CD8-positive, alpha-beta memory T cell (primary cell): Measurements from ENCODE around the gene LST1. TPM values are rescaled to one million over a fixed set of nuclear protein-coding genes. Genes with fewer than 3 reads are reported as not detected.
"Not testable (repeated sequence)": the region's sequence is repeated elsewhere in the genome, so short reads cannot be mapped to it uniquely, and the experiment has no call there.

Experiments
- CTCF ChIA-PET: fragments of 350-600 bp; sonication (Branson Sonifier 250); formaldehyde crosslinking; loops from one replicate; lab custom pipeline; 2021; ENCODE audit warnings: antibody characterized with exemption; lab: Charles Lee
- POLR2A ChIA-PET: fragments of 350-600 bp; sonication (Branson Sonifier 250); formaldehyde crosslinking; loops from one replicate; lab custom pipeline; 2021; ENCODE audit warnings: antibody characterized with exemption; lab: Charles Lee
- DNase-seq, 5 donors: peaks; one replicate each; pipeline versions ENCODE4 v3.0.0 to v3.0.0-alpha.2; 2020 to 2022; ENCODE audit warnings: mixed read lengths in 1 of 5
- H3K27ac ChIP-seq: one replicate; pipeline ENCODE4 v1.7.0; 2013; ENCODE audit warnings: low read depth, mild to moderate bottlenecking, low read length, moderate library complexity
- H3K27me3 ChIP-seq: 2 replicates; pipeline ENCODE4 v1.7.0; 2013; ENCODE audit warnings: low read length, mild to moderate bottlenecking; ENCODE audit not compliant: insufficient read depth, poor library complexity, severe bottlenecking
- H3K36me3 ChIP-seq: 2 replicates; pipeline ENCODE4 v1.7.0; 2013; ENCODE audit warnings: mild to moderate bottlenecking, low read length, moderate library complexity; ENCODE audit not compliant: insufficient read depth
- H3K4me1 ChIP-seq: 2 replicates; pipeline ENCODE4 v1.7.0; 2013; ENCODE audit warnings: mild to moderate bottlenecking, low read length, moderate library complexity; ENCODE audit not compliant: insufficient read depth
- H3K4me3 ChIP-seq: 2 replicates; pipeline ENCODE4 v1.7.0; 2013; ENCODE audit warnings: mild to moderate bottlenecking, low read length
- H3K9me3 ChIP-seq: 2 replicates; pipeline ENCODE4 v1.7.0; 2013; ENCODE audit warnings: mild to moderate bottlenecking, low read length
- H3K27ac Mint-ChIP-seq, 8 donors: one replicate each; pipeline ENCODE4 v1.8.0; 2020 to 2021; ENCODE audit warnings: mixed read lengths in 8 of 8, mild to moderate bottlenecking in 6 of 8, inconsistent platforms in 3 of 8, moderate library complexity in 3 of 8
- H3K27me3 Mint-ChIP-seq, 2 donors: one replicate each; pipeline ENCODE4 v1.8.0; 2020 to 2021; ENCODE audit warnings: mixed read lengths in 2 of 2, mild to moderate bottlenecking in 1 of 2, moderate library complexity in 1 of 2
- H3K36me3 Mint-ChIP-seq, 3 donors: one replicate each; pipeline ENCODE4 v1.8.0; 2020 to 2021; ENCODE audit warnings: mixed read lengths in 3 of 3, inconsistent platforms in 1 of 3, mild to moderate bottlenecking in 1 of 3
- H3K4me1 Mint-ChIP-seq, 3 donors: one replicate each; pipeline ENCODE4 v1.8.0; 2020 to 2021; ENCODE audit warnings: mixed read lengths in 3 of 3, inconsistent platforms in 1 of 3, mild to moderate bottlenecking in 1 of 3
- H3K4me3 Mint-ChIP-seq, 7 donors: one replicate each; pipeline ENCODE4 v1.8.0; 2020 to 2021; ENCODE audit warnings: mixed read lengths in 7 of 7, mild to moderate bottlenecking in 6 of 7, moderate library complexity in 4 of 7, inconsistent platforms in 2 of 7
- H3K9me3 Mint-ChIP-seq, 5 donors: one replicate each; pipeline ENCODE4 v1.8.0; 2020 to 2022; ENCODE audit warnings: mixed read lengths in 5 of 5, mild to moderate bottlenecking in 3 of 5, moderate library complexity in 2 of 5, inconsistent platforms in 1 of 5
- polyA plus RNA-seq: library from polyadenylated mRNA; unstranded; fragments of 300-500 nt; fragmentation: Illumina TruSeq; gene quantifications from one replicate; pipeline ENCODE4 v1.2.3, GENCODE V29; 2021
- total RNA-seq, 2 experiments: library from RNA; stranded (reverse); gene quantifications; one replicate each; pipeline ENCODE4 v1.2.3, GENCODE V29; 2021

The LST1 gene
- total and polyA plus RNA-seq, 3 experiments from 2014 or later = 22.0 to 49.6 (median 22.4) TPM

GRCh38 chr6:31590691-31591090, 4.6 kb downstream of the LST1 start:
- CTCF ChIA-PET = interaction anchor here (19.7 to 22.0 kb wide), 2 partner anchors 9 to 35 kb away, joined by 576 to 692 read pairs; partner anchors contain the start of genes ATP6V1G2, DDX39B, LST1 and LTA

GRCh38 chr6:31592396-31592771, 6.3 kb downstream of the LST1 start:
- Mint-ChIP-seq H3K27me3 (peaks cover 0 to 2% of the 10 kb centered on the region in 2 donors), H3K4me1 (peaks cover 50 to 89% (median 80%) of the 10 kb centered on the region in 3 donors), H3K4me3 (peak overlapping the region; percentile 73 to 96 (median 89)), H3K27ac (peak overlapping the region; percentile 82 to 98 (median 93)), H3K9me3 (no peaks in the 10 kb centered on the region), H3K36me3 (peaks cover 2 to 8% (median 4%) of the 10 kb centered on the region in 3 donors)
- Histone ChIP-seq H3K4me3 (peak overlapping the region; percentile 49), H3K27ac (peak overlapping the region; percentile 11), H3K9me3 (no peaks in the 10 kb centered on the region), H3K36me3 (no peaks in the 10 kb centered on the region), H3K27me3 (no peaks in the 10 kb centered on the region), H3K4me1 (peaks cover 70% of the 10 kb centered on the region)
- ChIA-PET CTCF (interaction anchor here (0.7 to 22.0 kb wide), 4 partner anchors 11 to 98 kb away, joined by 3 to 692 read pairs (median 300); partner anchors contain the start of genes ATP6V1G2, DDX39B, LST1 and LTB), POLR2A (interaction anchor here (0.7 to 3.3 kb wide), 7 partner anchors 10 to 77 kb away, joined by 3 to 70 read pairs (median 5); partner anchors contain the start of genes BAG6, LTB and LY6G5B)
- DNase-seq = no peak

More at GRCh38 chr6:31590691-31591090, 4.6 kb downstream of the LST1 start:
- H3K27ac Mint-ChIP-seq = peak overlapping the region in 7 of 8 donors; percentile 57 to 99 (median 88)
- POLR2A ChIA-PET = interaction anchor here (1.8 kb wide), 1 partner anchor 9 kb away, joined by 5 read pairs; the partner anchor contains the start of gene LTB
- not testable (repeated sequence) for H3K9me3 ChIP-seq, H3K9me3 Mint-ChIP-seq, H3K27me3 Mint-ChIP-seq, H3K36me3 ChIP-seq, DNase-seq, H3K27me3 ChIP-seq, H3K27ac ChIP-seq, H3K36me3 Mint-ChIP-seq, H3K4me3 ChIP-seq
- peaks cover 56 to 90% (median 85%) of the 10 kb centered on the region in 3 donors for H3K4me1 Mint-ChIP-seq
- H3K4me3 Mint-ChIP-seq = peak overlapping the region in 4 of 7 donors; percentile 29 to 96 (median 88)
- H3K4me1 ChIP-seq = peaks cover 71% of the 10 kb centered on the region

GRCh38 chr6:31597006-31597405, 10.9 kb downstream of the LST1 start:
- peak in 3 of 5 donors; percentile 64 to 80 (median 67) for DNase-seq
- Histone ChIP-seq H3K9me3 (no peaks in the 10 kb centered on the region), H3K27me3 (no peaks in the 10 kb centered on the region), H3K36me3 (no peaks in the 10 kb centered on the region), H3K4me1 (peaks cover 55% of the 10 kb centered on the region), H3K27ac (no peak overlapping the region), H3K4me3 (no peak overlapping the region)
- Mint-ChIP-seq H3K9me3 (no peaks in the 10 kb centered on the region), H3K27ac (peak overlapping the region in 7 of 8 donors; percentile 48 to 86 (median 73)), H3K36me3 (no peaks in the 10 kb centered on the region), H3K4me3 (peak overlapping the region in 6 of 7 donors; percentile 19 to 66 (median 40)), H3K27me3 (peaks cover 0 to 2% of the 10 kb centered on the region in 2 donors), H3K4me1 (peaks cover 38 to 54% (median 50%) of the 10 kb centered on the region in 3 donors)
- ChIA-PET CTCF (interaction anchor here (0.6 to 22.0 kb wide), 17 partner anchors 14 to 226 kb away, joined by 3 to 692 read pairs (median 5); partner anchors contain the start of genes ATP6V1G2, DDX39B, LST1 and LTA), POLR2A (interaction anchor here (0.6 to 4.8 kb wide), 8 partner anchors 15 to 102 kb away, joined by 3 to 91 read pairs (median 3); partner anchors contain the start of genes ATP6V1G2, LTB and NFKBIL1)

GRCh38 chr6:31607317-31607716, 21.2 kb downstream of the LST1 start:
- Histone ChIP-seq H3K27me3 (no peaks in the 10 kb centered on the region), H3K36me3 (no peaks in the 10 kb centered on the region), H3K27ac (no peak overlapping the region), H3K9me3 (no peaks in the 10 kb centered on the region), H3K4me3 (no peak overlapping the region), H3K4me1 (no peaks in the 10 kb centered on the region)
- peaks cover 0 to 1% (median 0%) of the 10 kb centered on the region in 3 donors for H3K36me3 Mint-ChIP-seq
- H3K9me3 Mint-ChIP-seq = no peaks in the 10 kb centered on the region
- H3K27ac Mint-ChIP-seq = peak overlapping the region in 1 of 8 donors; percentile 17
- ChIA-PET POLR2A (no interaction called here), CTCF (interaction anchor here (1.3 kb wide), 1 partner anchor 9 kb away, joined by 8 read pairs; no protein-coding TSS in a partner anchor)
- H3K4me3 Mint-ChIP-seq = no peak overlapping the region
- DNase-seq = no peak
- peaks cover 0 to 2% of the 10 kb centered on the region in 2 donors for H3K27me3 Mint-ChIP-seq
- no peaks in the 10 kb centered on the region for H3K4me1 Mint-ChIP-seq

GRCh38 chr6:31609519-31610406, 23.7 kb downstream of the LST1 start:
- CTCF ChIA-PET = interaction anchor here (1.0 to 2.1 kb wide), 3 partner anchors 11 to 58 kb away, joined by 4 to 15 read pairs (median 8); partner anchors contain the start of gene C6orf47
- Mint-ChIP-seq H3K4me1 (peaks cover 2 to 3% (median 3%) of the 10 kb centered on the region in 3 donors), H3K9me3 (no peaks in the 10 kb centered on the region), H3K36me3 (peaks cover 0 to 1% (median 0%) of the 10 kb centered on the region in 3 donors), H3K27ac (peak overlapping the region in 1 of 8 donors; percentile 46), H3K27me3 (no peaks in the 10 kb centered on the region), H3K4me3 (no peak overlapping the region)
- Histone ChIP-seq H3K9me3 (no peaks in the 10 kb centered on the region), H3K36me3 (no peaks in the 10 kb centered on the region), H3K4me1 (peaks cover 2% of the 10 kb centered on the region), H3K4me3 (no peak overlapping the region), H3K27ac (no peak overlapping the region), H3K27me3 (no peaks in the 10 kb centered on the region)
- no peak for DNase-seq
- POLR2A ChIA-PET = interaction anchor here (0.7 kb wide), 1 partner anchor 9 kb away, joined by 4 read pairs; no protein-coding TSS in a partner anchor

GRCh38 chr6:31610968-31611367, 24.9 kb downstream of the LST1 start:
- CTCF ChIA-PET = interaction anchor here (1.2 to 1.8 kb wide), 2 partner anchors 13 to 60 kb away, joined by 4 to 8 read pairs; no protein-coding TSS in a partner anchor
- no peak overlapping the region for H3K27ac Mint-ChIP-seq

GRCh38 chr6:31614075-31614619, 28.1 kb downstream of the LST1 start:
- ChIA-PET CTCF (interaction anchor here (1.9 kb wide), 1 partner anchor 15 kb away, joined by 6 read pairs; no protein-coding TSS in a partner anchor), POLR2A (no interaction called here)
- no peaks in the 10 kb centered on the region for H3K9me3 Mint-ChIP-seq
- H3K4me1 Mint-ChIP-seq = peaks cover 20 to 29% (median 27%) of the 10 kb centered on the region in 3 donors
- H3K4me3 Mint-ChIP-seq = peak overlapping the region in 1 of 7 donors; percentile 62
- Histone ChIP-seq H3K4me3 (no peak overlapping the region), H3K27me3 (no peaks in the 10 kb centered on the region), H3K9me3 (no peaks in the 10 kb centered on the region), H3K27ac (no peak overlapping the region), H3K4me1 (peaks cover 25% of the 10 kb centered on the region), H3K36me3 (no peaks in the 10 kb centered on the region)
- peak overlapping the region in 1 of 8 donors; percentile 47 for H3K27ac Mint-ChIP-seq
- H3K36me3 Mint-ChIP-seq = peaks cover 0 to 1% (median 0%) of the 10 kb centered on the region in 3 donors
- no peak for DNase-seq
- H3K27me3 Mint-ChIP-seq = peaks cover 0 to 3% of the 10 kb centered on the region in 2 donors

More at GRCh38 chr6:31610968-31611367, 24.9 kb downstream of the LST1 start:
- Mint-ChIP-seq H3K9me3 (no peaks in the 10 kb centered on the region), H3K27me3 (peaks cover 0 to 3% of the 10 kb centered on the region in 2 donors), H3K4me1 (peaks cover 12 to 15% (median 15%) of the 10 kb centered on the region in 3 donors), H3K4me3 (no peak overlapping the region), H3K36me3 (peaks cover 0 to 1% (median 0%) of the 10 kb centered on the region in 3 donors)
- DNase-seq = no peak
- POLR2A ChIA-PET = no interaction called here
- Histone ChIP-seq H3K4me3 (no peak overlapping the region), H3K36me3 (no peaks in the 10 kb centered on the region), H3K27ac (no peak overlapping the region), H3K27me3 (no peaks in the 10 kb centered on the region), H3K9me3 (no peaks in the 10 kb centered on the region), H3K4me1 (peaks cover 14% of the 10 kb centered on the region)
